Lung microvascular endothelial cell (primary cell): Measurements from ENCODE around the gene TMC2. TPM values are rescaled to one million over a fixed set of nuclear protein-coding genes. Genes with fewer than 3 reads are reported as not detected.
A peak's percentile ranks its signal among the peaks of the same experiment; 100 is the strongest.
"Not testable (repeated sequence)": the region's sequence is repeated elsewhere in the genome, so short reads cannot be mapped to it uniquely, and the experiment has no call there.

Source experiments
- DNase-seq, 2 donors: peaks; one replicate each; pipeline versions ENCODE4 v3.0.0 to v3.0.0-alpha.2; 2010; ENCODE audit warnings: low read depth in 2 of 2
- total RNA-seq: library from RNA; depleted of rRNA; stranded (reverse); fragments of >200 nt; gene quantifications from 2 replicates; pipeline ENCODE4 v1.2.1, GENCODE V29; 2014

The TMC2 gene
- total RNA-seq, 1 donor from 2014 or later: not detected

GRCh38 chr20:2524709-2525506 is 11.5 kb upstream of the TMC2 start:
- DNase-seq: peak; percentile 36 to 56

- DNase-seq: not testable (repeated sequence)
Measured at GRCh38 chr20:2526218-2526583, 10.2 kb upstream of the TMC2 start.

- no peak for DNase-seq
Measured at GRCh38 chr20:2527762-2528161, 8.6 kb upstream of the TMC2 start.

- DNase-seq: no peak
Measured at GRCh38 chr20:2528671-2529271, 7.6 kb upstream of the TMC2 start.

- no peak for DNase-seq
Measured at GRCh38 chr20:2533118-2533517, 3.3 kb upstream of the TMC2 start.

- no peak for DNase-seq
Measured at GRCh38 chr20:2535711-2536559, 438 bp upstream of the TMC2 start.

- DNase-seq: no peak
Measured at GRCh38 chr20:2537101-2537500, 728 bp downstream of the TMC2 start.

- no peak for DNase-seq
Measured at GRCh38 chr20:2538356-2538755, 2.0 kb downstream of the TMC2 start.

GRCh38 chr20:2538931-2539720 is 2.8 kb downstream of the TMC2 start:
- no peak for DNase-seq

- no peak for DNase-seq
Measured at GRCh38 chr20:2541940-2542339, 5.6 kb downstream of the TMC2 start.

GRCh38 chr20:2542361-2542760 is 6.0 kb downstream of the TMC2 start:
- no peak for DNase-seq

GRCh38 chr20:2544211-2544610 is 7.8 kb downstream of the TMC2 start:
- DNase-seq: no peak

- DNase-seq: no peak
Measured at GRCh38 chr20:2545594-2545993, 9.2 kb downstream of the TMC2 start.

- no peak for DNase-seq
Measured at GRCh38 chr20:2557873-2558580, 21.7 kb downstream of the TMC2 start.

- DNase-seq: peak; percentile 5 to 12
Measured at GRCh38 chr20:2558581-2559278, 22.4 kb downstream of the TMC2 start.

GRCh38 chr20:2559279-2559626 is 22.9 kb downstream of the TMC2 start:
- DNase-seq: no peak

- DNase-seq: peak in 1 of 2 donors; percentile 37
Measured at GRCh38 chr20:2559651-2560050, 23.3 kb downstream of the TMC2 start.

GRCh38 chr20:2563116-2563515 is 26.7 kb downstream of the TMC2 start:
- no peak for DNase-seq

- no peak for DNase-seq
Measured at GRCh38 chr20:2564406-2564805, 28.0 kb downstream of the TMC2 start.

- no peak for DNase-seq
Measured at GRCh38 chr20:2575682-2576081, 39.3 kb downstream of the TMC2 start.
